GM12878 (cell line): ENCODE results near the gene PTPN18. TPM values are rescaled to one million over a fixed set of nuclear protein-coding genes. Genes with fewer than 3 reads are reported as not detected.

Experiments
- ATF7 ChIP-seq: fragments of 450-650 bp; IDR thresholded peaks from 2 replicates; pipeline ENCODE4 v1.6.1; 2016; ENCODE audit warnings: low read depth, mild to moderate bottlenecking
- CBX5 ChIP-seq: sonication (generic); IDR thresholded peaks from 2 replicates; pipeline ENCODE4 v1.6.1; 2016; ENCODE audit warnings: low read depth, moderate library complexity, mild to moderate bottlenecking, inconsistent platforms
- E2F4 ChIP-seq: IDR thresholded peaks from 2 replicates; pipeline ENCODE4 v1.6.1; 2012; ENCODE audit warnings: low read depth, low read length, improper control_type of control experiment
- HCFC1 ChIP-seq: fragments of 150-350 bp; IDR thresholded peaks from 2 replicates; pipeline ENCODE4 v1.6.1; 2014; ENCODE audit warnings: low read length
- KAT2A ChIP-seq: conservative IDR thresholded peaks from 2 replicates; pipeline ENCODE4 v1.6.1; 2011; ENCODE audit warnings: low read depth, low read length; ENCODE audit not compliant: control insufficient read depth
- KLF5 ChIP-seq: fragments of 450-650 bp; IDR thresholded peaks from 2 replicates; pipeline ENCODE4 v1.6.1; 2014; ENCODE audit warnings: mild to moderate bottlenecking; ENCODE audit not compliant: partially characterized antibody
- PAX8 ChIP-seq: fragments of 450-650 bp; IDR thresholded peaks from 2 replicates; pipeline ENCODE4 v1.6.1; 2017; ENCODE audit warnings: mild to moderate bottlenecking, moderate library complexity
- POLR2A ChIP-seq: IDR thresholded peaks from 2 replicates; pipeline ENCODE4 v1.6.1; 2011; ENCODE audit warnings: low read depth, mild to moderate bottlenecking, low read length
- STAT3 ChIP-seq: IDR thresholded peaks from 2 replicates; pipeline ENCODE4 v1.6.1; 2011; ENCODE audit warnings: low read depth, low read length, improper control_type of control experiment
- USF1 ChIP-seq: IDR thresholded peaks from 2 replicates; pipeline ENCODE4 v1.6.1; 2011; ENCODE audit warnings: borderline replicate concordance, low read depth, mild to moderate bottlenecking, moderate library complexity, mixed read lengths, low read length; ENCODE audit not compliant: insufficient read depth; ENCODE audit errors: extremely low read length
- ZNF207 ChIP-seq: fragments of 450-650 bp; IDR thresholded peaks from 2 replicates; pipeline ENCODE4 v1.6.1; 2014; ENCODE audit warnings: antibody characterized with exemption, mild to moderate bottlenecking, borderline replicate concordance
- polyA plus RNA-seq, 11 experiments: library from polyadenylated mRNA; depleted of rRNA in 4 of 11; unstranded in 6 of 11; stranded (reverse) in 5 of 11; fragments of >200 nt; fragmentation: Nextera tagmentation in 4 of 11; fragmentation: Illumina TruSeq in 1 of 11; extraction: Ambion mirVana in 4 of 11; extraction: Trizol in 1 of 11; gene quantifications; 1 replicate in 1 of 11; 2 replicates in 10 of 11; pipeline versions ENCODE4 v1.2.1 to v1.2.3, GENCODE V29; 2011 to 2016; ENCODE audit warnings: inconsistent platforms in 2 of 11, missing spikeins in 2 of 11, low read depth in 1 of 11
- total RNA-seq, 4 experiments: library from RNA; depleted of rRNA in 3 of 4; stranded (reverse); fragments of >200 nt in 3 of 4; fragmentation: Illumina TruSeq in 1 of 4; extraction: Trizol in 1 of 4; gene quantifications; 2 replicates each; pipeline versions ENCODE4 v1.2.1 to v1.2.3, GENCODE V29; 2013 to 2021
- TF ChIP-seq, protein P1 (sequence below): fragments of 450-650 bp; IDR thresholded peaks from 2 replicates; pipeline ENCODE4 v1.6.1; 2016; ENCODE audit warnings: mild to moderate bottlenecking, moderate library complexity, borderline replicate concordance
- TF ChIP-seq, protein P2 (sequence below): fragments of 450-650 bp; IDR thresholded peaks from 2 replicates; pipeline ENCODE4 v1.6.1; 2017; ENCODE audit warnings: antibody characterized with exemption, mild to moderate bottlenecking, moderate library complexity
- TF ChIP-seq, protein P3 (sequence below): fragments of 450-650 bp; IDR thresholded peaks from 2 replicates; pipeline ENCODE4 v1.6.1; 2016; ENCODE audit warnings: mild to moderate bottlenecking
- TF ChIP-seq, protein P4 (sequence below): fragments of 450-650 bp; formaldehyde crosslinking; IDR thresholded peaks from 2 replicates; pipeline ENCODE4 v1.4.0; 2022; ENCODE audit warnings: mild to moderate bottlenecking, moderate library complexity

PTPN18 gene
- total and polyA plus RNA-seq, 10 of the 15 experiments (the other 5 are each of a cell fraction or from before 2014, with no cell fraction given) = 14.8 to 89.9 (median 43.4) TPM

- TF ChIP-seq, protein P1, sequence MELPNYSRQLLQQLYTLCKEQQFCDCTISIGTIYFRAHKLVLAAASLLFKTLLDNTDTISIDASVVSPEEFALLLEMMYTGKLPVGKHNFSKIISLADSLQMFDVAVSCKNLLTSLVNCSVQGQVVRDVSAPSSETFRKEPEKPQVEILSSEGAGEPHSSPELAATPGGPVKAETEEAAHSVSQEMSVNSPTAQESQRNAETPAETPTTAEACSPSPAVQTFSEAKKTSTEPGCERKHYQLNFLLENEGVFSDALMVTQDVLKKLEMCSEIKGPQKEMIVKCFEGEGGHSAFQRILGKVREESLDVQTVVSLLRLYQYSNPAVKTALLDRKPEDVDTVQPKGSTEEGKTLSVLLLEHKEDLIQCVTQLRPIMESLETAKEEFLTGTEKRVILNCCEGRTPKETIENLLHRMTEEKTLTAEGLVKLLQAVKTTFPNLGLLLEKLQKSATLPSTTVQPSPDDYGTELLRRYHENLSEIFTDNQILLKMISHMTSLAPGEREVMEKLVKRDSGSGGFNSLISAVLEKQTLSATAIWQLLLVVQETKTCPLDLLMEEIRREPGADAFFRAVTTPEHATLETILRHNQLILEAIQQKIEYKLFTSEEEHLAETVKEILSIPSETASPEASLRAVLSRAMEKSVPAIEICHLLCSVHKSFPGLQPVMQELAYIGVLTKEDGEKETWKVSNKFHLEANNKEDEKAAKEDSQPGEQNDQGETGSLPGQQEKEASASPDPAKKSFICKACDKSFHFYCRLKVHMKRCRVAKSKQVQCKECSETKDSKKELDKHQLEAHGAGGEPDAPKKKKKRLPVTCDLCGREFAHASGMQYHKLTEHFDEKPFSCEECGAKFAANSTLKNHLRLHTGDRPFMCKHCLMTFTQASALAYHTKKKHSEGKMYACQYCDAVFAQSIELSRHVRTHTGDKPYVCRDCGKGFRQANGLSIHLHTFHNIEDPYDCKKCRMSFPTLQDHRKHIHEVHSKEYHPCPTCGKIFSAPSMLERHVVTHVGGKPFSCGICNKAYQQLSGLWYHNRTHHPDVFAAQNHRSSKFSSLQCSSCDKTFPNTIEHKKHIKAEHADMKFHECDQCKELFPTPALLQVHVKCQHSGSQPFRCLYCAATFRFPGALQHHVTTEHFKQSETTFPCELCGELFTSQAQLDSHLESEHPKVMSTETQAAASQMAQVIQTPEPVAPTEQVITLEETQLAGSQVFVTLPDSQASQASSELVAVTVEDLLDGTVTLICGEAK = peak; percentile 83
- TF ChIP-seq PAX8 (peak; percentile 73; the same call in 1 of the 2 replicates), USF1 (peak; percentile 75), STAT3 (no peak; the same call in 1 of the 2 replicates), POLR2A (peak; percentile 85), KLF5 (peak; percentile 24), HCFC1 (peak; percentile 89), ZNF207 (no peak), ATF7 (peak; percentile 48; the same call in 1 of the 2 replicates), KAT2A (no peak), E2F4 (no peak), CBX5 (no peak)
- TF ChIP-seq, protein P2, sequence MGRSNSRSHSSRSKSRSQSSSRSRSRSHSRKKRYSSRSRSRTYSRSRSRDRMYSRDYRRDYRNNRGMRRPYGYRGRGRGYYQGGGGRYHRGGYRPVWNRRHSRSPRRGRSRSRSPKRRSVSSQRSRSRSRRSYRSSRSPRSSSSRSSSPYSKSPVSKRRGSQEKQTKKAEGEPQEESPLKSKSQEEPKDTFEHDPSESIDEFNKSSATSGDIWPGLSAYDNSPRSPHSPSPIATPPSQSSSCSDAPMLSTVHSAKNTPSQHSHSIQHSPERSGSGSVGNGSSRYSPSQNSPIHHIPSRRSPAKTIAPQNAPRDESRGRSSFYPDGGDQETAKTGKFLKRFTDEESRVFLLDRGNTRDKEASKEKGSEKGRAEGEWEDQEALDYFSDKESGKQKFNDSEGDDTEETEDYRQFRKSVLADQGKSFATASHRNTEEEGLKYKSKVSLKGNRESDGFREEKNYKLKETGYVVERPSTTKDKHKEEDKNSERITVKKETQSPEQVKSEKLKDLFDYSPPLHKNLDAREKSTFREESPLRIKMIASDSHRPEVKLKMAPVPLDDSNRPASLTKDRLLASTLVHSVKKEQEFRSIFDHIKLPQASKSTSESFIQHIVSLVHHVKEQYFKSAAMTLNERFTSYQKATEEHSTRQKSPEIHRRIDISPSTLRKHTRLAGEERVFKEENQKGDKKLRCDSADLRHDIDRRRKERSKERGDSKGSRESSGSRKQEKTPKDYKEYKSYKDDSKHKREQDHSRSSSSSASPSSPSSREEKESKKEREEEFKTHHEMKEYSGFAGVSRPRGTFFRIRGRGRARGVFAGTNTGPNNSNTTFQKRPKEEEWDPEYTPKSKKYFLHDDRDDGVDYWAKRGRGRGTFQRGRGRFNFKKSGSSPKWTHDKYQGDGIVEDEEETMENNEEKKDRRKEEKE = no peak
- TF ChIP-seq, protein P3, sequence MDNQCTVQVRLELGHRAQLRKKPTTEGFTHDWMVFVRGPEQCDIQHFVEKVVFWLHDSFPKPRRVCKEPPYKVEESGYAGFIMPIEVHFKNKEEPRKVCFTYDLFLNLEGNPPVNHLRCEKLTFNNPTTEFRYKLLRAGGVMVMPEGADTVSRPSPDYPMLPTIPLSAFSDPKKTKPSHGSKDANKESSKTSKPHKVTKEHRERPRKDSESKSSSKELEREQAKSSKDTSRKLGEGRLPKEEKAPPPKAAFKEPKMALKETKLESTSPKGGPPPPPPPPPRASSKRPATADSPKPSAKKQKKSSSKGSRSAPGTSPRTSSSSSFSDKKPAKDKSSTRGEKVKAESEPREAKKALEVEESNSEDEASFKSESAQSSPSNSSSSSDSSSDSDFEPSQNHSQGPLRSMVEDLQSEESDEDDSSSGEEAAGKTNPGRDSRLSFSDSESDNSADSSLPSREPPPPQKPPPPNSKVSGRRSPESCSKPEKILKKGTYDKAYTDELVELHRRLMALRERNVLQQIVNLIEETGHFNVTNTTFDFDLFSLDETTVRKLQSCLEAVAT = peak; percentile 100
- TF ChIP-seq, protein P4, sequence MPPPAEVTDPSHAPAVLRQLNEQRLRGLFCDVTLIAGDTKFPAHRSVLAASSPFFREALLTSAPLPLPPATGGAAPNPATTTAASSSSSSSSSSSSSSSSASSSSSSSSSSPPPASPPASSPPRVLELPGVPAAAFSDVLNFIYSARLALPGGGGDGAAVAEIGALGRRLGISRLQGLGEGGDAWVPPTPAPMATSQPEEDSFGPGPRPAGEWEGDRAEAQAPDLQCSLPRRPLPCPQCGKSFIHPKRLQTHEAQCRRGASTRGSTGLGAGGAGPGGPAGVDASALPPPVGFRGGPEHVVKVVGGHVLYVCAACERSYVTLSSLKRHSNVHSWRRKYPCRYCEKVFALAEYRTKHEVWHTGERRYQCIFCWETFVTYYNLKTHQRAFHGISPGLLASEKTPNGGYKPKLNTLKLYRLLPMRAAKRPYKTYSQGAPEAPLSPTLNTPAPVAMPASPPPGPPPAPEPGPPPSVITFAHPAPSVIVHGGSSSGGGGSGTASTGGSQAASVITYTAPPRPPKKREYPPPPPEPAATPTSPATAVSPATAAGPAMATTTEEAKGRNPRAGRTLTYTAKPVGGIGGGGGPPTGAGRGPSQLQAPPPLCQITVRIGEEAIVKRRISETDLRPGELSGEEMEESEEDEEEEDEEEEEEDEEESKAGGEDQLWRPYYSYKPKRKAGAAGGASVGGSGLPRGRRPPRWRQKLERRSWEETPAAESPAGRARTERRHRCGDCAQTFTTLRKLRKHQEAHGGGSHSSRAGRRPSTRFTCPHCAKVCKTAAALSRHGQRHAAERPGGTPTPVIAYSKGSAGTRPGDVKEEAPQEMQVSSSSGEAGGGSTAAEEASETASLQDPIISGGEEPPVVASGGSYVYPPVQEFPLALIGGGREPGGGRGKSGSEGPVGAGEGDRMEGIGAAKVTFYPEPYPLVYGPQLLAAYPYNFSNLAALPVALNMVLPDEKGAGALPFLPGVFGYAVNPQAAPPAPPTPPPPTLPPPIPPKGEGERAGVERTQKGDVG = no peak
These were observed 13.2 kb upstream of the PTPN18 start, which contains the start of gene IMP4 (continued) for GRCh38 chr2:130342533-130343275.
